ENCODE measurements around the gene METTL14. TPM values are rescaled to one million over a fixed set of nuclear protein-coding genes. Genes with fewer than 3 reads are reported as not detected.
"Not testable (repeated sequence)": the region's sequence is repeated elsewhere in the genome, so short reads cannot be mapped to it uniquely, and the experiment has no call there.

The METTL14 gene
- 54.4 and 63.8 TPM in 2 replicates for total RNA-seq

GRCh38 chr4:118684873-118685811, at the start of gene METTL14:
METTL14 (plus strand) TSS chr4:118685392; CDS start chr4:118685535, 143 bp downstream.
- peak; percentile 93 for DNase-seq

DNA sequence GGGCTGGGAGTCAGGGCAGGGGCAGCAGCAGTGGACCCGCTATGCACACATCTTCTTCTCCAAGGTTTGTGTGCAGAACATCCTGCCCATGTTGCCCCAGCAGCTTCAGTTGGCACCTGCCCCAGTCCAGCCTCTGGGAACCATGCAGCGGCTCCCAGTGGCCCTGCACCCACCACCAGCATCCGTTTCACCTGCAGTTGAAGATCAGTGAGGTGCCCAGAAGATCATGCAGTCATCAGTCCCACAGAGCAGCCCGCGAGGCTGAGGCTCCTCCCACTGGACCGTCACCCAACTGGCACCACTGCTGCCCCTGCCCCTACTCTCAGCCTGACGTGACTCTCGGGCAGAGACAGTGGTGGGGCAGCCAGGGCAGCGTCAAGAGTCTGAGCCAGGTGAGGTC, 49.1 kb upstream of the METTL14 start:
- not testable (repeated sequence) for DNase-seq

DNA sequence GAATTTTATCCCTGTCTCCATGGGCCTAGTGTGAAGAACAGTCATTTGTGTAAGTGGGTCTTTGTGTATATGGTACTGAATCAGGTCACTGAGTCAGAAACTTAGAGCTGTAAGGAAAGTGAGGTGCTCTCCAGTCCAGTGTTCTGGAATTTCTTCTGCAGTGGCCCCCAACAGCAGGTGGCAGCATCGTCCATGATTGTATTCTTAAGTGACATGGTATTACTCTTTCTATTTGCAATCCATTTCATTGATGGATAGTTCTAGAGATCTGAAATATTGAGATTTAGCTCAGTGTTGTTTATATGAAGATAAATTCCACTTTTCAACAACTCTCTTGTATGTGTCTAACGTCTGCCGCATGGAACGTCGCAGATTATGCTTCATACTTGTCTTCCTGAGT, 20.5 kb upstream of the METTL14 start:
- peak; percentile 54 for DNase-seq

DNA sequence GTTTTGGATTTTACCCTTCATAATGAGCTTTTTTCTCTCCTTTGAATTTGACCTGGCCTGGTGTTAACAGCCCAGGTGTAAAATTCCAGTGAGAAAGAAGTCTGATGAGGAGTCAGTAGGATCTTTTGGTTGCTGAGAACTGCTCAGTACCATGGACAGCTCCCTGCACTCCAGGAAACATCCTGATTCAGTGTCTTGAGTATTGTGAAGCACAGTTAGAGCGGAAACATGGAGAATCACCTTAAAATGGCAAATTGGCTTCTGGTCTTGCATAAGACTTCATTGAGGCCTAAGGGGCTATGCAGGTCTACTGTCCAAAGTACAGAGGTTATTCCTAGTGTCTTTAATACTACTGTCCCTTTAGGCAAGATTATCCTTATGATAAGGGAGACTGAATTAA, 16.0 kb upstream of the METTL14 start:
- DNase-seq = peak; percentile 87

- not testable (repeated sequence) for DNase-seq
These were observed 14.2 kb upstream of the METTL14 start for GRCh38 chr4:118670968-118671367.

- no peak for DNase-seq
These were observed 9.1 kb upstream of the METTL14 start for GRCh38 chr4:118676128-118676527.

DNA sequence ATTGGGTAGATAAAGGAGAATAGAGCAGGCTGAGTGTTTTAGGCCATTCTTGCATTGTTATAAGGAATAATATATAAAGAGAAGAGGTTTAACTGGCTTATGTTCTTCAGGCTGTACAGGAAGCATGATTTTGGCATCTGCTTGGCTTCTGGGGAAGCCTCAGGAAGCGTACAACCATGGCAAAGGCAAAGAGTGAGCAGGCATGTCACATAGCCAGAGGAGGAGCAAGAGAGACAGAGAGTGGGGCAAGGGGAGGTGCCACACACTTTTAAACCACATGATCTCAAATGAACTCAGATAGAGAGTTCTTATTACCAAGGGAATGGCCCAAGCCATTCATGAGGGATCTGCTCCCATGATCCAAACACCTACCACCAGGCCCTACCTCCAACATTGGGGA, 4.4 kb upstream of the METTL14 start:
- DNase-seq = no peak

- DNase-seq = peak; percentile 36
These were observed 2.3 kb upstream of the METTL14 start for GRCh38 chr4:118682928-118683327.

GRCh38 chr4:118683513-118683912, 1.7 kb upstream of the METTL14 start:
- peak; percentile 12 for DNase-seq

DNA sequence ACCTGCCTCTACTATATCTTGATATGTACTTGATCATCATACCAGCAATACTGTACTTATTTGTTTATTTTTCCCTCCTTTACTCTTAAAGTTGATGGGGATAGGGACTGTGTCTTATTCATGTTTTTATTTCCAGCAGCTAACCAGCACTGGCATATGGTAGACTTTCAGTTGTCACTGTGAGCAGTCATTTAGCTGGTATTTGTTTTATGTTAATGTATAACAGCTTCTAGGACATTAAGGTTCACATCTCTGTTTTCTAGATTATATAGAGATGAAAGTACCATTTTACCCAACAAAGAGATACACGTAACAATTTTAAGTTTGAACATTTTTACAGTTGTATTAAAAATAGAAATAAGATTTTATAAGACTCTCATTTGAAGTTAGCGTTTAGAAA, 17.9 kb downstream of the METTL14 start:
- no peak for DNase-seq

DNA sequence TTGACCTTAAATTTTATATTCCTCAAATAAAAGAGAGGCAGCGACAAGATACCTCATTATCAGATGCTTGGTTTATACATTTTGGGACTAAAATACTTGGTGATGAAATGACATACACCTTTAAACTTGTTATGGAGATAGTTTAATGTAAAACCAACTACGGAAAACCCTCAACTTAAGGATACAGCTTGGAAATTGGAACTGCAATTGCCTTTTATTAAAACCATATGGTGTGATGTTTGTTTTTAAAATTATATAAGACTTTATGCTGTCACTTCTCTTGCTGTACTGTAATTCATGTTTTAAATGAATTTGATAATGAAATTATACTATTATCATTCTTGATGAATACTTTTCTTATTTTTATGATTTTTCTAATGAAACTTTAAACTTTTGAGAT, 25.9 kb downstream of the METTL14 start:
- DNase-seq = no peak

DNA sequence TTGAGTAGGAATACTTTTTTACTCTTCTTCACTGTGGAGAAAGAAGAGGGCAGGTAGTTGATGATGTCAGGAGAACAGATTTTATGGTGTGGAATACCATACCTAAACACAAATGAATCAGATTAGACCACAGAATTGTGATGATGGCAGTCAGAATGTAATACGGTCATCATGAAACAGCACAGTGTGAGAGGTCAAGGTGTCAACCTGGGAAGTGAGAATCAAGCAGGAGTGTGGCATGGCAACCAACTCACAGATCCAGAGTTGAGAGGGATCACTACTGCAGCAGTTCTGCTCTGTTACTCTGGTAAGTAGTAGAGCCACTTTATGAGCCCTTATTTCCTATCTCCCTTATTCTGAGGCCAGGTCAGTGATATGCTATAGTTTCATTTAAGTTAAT, 27.7 kb downstream of the METTL14 start:
- no peak for DNase-seq

DNA sequence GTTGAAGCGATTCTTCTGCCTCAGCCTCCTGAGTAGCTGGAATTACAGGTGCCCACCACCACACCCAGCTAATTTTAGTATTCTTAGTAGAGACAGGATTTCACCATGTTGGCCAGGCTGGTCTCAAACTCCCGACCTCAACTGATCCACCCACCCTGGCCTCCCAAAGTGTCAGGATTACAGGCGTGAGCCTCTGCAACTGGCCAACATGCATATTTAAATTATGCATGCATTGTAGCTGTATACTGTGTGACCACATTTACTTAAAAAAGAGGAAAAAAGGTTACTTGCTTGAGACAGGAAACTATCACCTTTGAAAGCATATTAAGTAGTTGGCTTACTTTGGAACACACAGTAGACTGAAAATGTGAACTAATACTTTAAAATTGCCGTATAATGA, 29.5 kb downstream of the METTL14 start:
- DNase-seq = no peak

- no peak for DNase-seq
These were observed 31.1 kb downstream of the METTL14 start for GRCh38 chr4:118716304-118716703.

DNA sequence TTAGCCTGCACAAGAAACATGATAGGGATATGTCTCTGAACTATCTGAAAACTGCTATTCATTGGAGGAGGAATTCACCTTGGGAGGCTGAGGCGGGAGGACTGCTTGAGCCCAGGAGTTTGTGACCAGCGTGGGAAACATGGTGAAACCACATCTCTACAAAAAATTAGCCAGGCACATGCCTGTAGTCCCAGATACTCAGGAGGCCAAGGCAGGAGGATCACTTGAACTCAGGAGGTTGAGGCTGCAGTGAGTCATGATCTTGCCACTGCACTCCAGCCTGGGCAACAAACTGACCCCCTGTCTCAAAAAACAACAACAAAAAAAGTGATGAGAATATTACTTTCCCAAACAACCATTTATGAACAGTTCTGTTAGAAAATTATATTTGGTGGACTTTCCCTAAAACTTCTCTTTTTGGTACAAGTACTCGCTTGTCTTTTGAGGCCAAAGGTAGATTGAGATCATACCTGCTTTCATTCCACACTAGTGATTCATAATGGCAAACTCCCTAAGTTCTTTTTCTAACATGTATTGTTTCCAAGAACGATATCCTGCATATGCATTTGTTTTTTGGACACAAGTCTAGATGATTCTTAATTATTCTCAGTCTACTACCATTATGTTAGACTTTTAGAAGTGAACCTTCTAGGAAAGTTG, 33.4 kb downstream of the METTL14 start:
- DNase-seq = no peak

GRCh38 chr4:118721752-118722151, 36.6 kb downstream of the METTL14 start:
- DNase-seq = no peak

GRCh38 chr4:118723369-118723768, 38.2 kb downstream of the METTL14 start:
- no peak for DNase-seq

GRCh38 chr4:118727360-118727759, 42.2 kb downstream of the METTL14 start:
- DNase-seq = no peak

GRCh38 chr4:118729287-118730286, 44.4 kb downstream of the METTL14 start:
- DNase-seq = peak; percentile 32

DNA sequence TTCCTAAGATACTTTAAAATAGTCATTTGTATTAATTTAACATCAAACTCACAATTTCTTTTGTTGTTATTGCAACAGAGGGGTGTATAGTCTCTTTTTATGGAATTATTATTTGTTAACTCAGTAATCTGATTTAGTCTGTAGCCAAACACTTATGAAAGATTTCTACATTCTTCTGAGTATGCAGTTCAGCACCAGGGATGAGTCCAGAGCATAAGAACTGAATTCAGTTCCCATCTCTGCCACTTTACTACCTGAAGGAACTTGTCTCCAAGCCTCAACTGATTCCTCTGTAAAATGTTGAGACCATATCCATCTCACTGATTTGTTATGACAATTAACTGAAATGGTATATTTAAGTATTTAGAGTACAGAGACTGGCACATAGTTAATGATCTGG, 45.5 kb downstream of the METTL14 start:
- no peak for DNase-seq

DNA sequence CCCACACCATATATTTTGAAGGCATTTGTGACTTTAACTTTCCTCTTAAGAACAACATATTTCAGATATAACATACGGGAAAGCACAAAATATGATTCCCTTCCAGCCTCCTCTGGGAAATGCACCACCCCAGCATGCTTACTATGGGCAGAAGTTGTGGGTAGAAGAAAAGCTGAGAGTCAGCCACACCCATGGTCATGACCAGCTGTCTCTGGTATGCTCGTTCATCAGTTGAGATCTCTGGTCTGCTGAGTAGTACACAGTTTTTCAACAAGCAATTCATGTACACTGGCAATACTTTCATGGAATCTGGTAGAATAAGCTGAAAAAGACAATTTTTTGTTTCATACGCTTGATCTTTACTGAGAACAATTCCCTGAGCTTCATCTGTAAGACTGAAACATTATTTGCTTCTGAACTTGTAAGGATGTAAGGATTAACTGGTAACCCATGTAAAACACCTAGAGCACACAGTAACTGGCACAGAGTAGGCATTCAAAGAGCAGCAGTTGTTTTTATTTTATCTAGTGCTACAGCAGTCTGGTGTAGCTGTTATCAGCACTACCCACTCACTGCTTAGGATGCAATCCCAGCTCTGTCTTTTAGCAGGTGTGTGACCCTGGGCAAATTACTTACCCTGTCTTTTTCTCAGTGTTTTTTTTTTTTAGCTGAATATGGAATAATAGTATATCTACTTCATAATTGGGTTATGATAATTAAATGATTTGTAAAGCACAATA, 47.6 kb downstream of the METTL14 start:
- no peak for DNase-seq
